Calu3 (cell line): ENCODE results near the gene ARSG. TPM values are rescaled to one million over a fixed set of nuclear protein-coding genes. Genes with fewer than 3 reads are reported as not detected.
A peak's percentile ranks its signal among the peaks of the same experiment; 100 is the strongest.

Experiments used
- BruUV-seq: library from RNA; stranded (reverse); fragments of 400-500 nt; replicated peaks from 2 replicates; lab custom pipeline; 2021; lab: Mats Ljungman, UMichigan
- CTCF ChIA-PET: fragments of 300-600 bp; sonication (Branson Sonifier 250); formaldehyde crosslinking; loops from one replicate; lab custom pipeline; 2022; ENCODE audit warnings: antibody characterized with exemption; lab: Charles Lee
- DNase-seq: peaks from one replicate; pipeline ENCODE4 v3.0.0; 2022
- H3K27ac Mint-ChIP-seq: one replicate; pipeline ENCODE4 v1.8.0; 2022; ENCODE audit warnings: mixed read lengths; ENCODE audit not compliant: unreplicated experiment
- H3K27me3 Mint-ChIP-seq: one replicate; pipeline ENCODE4 v1.8.0; 2022; ENCODE audit warnings: mixed read lengths; ENCODE audit not compliant: unreplicated experiment
- H3K36me3 Mint-ChIP-seq: one replicate; pipeline ENCODE4 v1.8.0; 2022; ENCODE audit warnings: mild to moderate bottlenecking, moderate library complexity, mixed read lengths; ENCODE audit not compliant: insufficient read depth, unreplicated experiment
- H3K4me1 Mint-ChIP-seq: one replicate; pipeline ENCODE4 v1.8.0; 2022; ENCODE audit warnings: mild to moderate bottlenecking, low read depth, mixed read lengths; ENCODE audit not compliant: unreplicated experiment
- H3K4me3 Mint-ChIP-seq: one replicate; pipeline ENCODE4 v1.8.0; 2022; ENCODE audit warnings: mild to moderate bottlenecking, low read depth, moderate library complexity, mixed read lengths; ENCODE audit not compliant: unreplicated experiment
- H3K9me3 Mint-ChIP-seq: one replicate; pipeline ENCODE4 v1.8.0; 2022; ENCODE audit warnings: low read depth, mixed read lengths; ENCODE audit not compliant: unreplicated experiment
- intact Hi-C: fragments of 100-400 bp; cut with micrococcal nuclease; formaldehyde crosslinking; loops from one replicate; pipeline ENCODE4 v1.10.0; 2022; ENCODE audit not compliant: unreplicated experiment
- total RNA-seq: library from RNA; stranded (reverse); gene quantifications from 2 replicates; pipeline ENCODE4 v1.2.3, GENCODE V29; 2022
- TF ChIP-seq, protein P1 (sequence below): fragments of 200-600 bp; IDR thresholded peaks from one replicate; pipeline ENCODE4 v1.8.0; 2022; ENCODE audit warnings: antibody characterized with exemption; ENCODE audit not compliant: unreplicated experiment

ARSG gene
- total RNA-seq, 1 experiment from 2014 or later, result 1.4 TPM

DNA sequence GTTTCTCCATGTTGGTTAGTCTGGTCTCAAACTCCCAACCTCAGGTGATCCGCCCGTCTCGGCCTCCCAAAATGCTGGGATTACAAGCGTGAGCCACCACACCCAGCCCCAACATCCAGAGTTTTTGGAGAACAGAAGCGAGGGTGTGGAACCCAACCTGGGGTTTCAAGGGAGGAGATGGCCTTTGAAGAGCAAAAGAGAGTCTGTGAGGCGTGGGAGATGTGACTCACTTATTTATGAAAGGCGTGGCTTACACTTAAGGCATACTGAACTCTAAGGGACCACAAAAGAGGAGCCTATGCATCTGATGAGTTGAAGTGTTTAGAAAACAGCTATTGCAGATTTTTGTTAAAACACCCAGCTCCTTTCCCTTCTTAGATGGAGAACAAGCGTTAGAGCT lies 18.9 kb downstream of the ARSG start:
- Mint-ChIP-seq H3K27ac (no peak overlapping the region), H3K4me1 (peaks cover 14% of the 10 kb centered on the region), H3K4me3 (no peak overlapping the region), H3K9me3 (no peaks in the 10 kb centered on the region), H3K36me3 (peaks cover 4% of the 10 kb centered on the region), H3K27me3 (no peaks in the 10 kb centered on the region)
- no peak for DNase-seq
- intact Hi-C loops, result no loop called here
- BruUV-seq, result no TSS peak
- TF ChIP-seq, protein P1, sequence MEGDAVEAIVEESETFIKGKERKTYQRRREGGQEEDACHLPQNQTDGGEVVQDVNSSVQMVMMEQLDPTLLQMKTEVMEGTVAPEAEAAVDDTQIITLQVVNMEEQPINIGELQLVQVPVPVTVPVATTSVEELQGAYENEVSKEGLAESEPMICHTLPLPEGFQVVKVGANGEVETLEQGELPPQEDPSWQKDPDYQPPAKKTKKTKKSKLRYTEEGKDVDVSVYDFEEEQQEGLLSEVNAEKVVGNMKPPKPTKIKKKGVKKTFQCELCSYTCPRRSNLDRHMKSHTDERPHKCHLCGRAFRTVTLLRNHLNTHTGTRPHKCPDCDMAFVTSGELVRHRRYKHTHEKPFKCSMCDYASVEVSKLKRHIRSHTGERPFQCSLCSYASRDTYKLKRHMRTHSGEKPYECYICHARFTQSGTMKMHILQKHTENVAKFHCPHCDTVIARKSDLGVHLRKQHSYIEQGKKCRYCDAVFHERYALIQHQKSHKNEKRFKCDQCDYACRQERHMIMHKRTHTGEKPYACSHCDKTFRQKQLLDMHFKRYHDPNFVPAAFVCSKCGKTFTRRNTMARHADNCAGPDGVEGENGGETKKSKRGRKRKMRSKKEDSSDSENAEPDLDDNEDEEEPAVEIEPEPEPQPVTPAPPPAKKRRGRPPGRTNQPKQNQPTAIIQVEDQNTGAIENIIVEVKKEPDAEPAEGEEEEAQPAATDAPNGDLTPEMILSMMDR, result no peak
- CTCF ChIA-PET, result no interaction called here

DNA sequence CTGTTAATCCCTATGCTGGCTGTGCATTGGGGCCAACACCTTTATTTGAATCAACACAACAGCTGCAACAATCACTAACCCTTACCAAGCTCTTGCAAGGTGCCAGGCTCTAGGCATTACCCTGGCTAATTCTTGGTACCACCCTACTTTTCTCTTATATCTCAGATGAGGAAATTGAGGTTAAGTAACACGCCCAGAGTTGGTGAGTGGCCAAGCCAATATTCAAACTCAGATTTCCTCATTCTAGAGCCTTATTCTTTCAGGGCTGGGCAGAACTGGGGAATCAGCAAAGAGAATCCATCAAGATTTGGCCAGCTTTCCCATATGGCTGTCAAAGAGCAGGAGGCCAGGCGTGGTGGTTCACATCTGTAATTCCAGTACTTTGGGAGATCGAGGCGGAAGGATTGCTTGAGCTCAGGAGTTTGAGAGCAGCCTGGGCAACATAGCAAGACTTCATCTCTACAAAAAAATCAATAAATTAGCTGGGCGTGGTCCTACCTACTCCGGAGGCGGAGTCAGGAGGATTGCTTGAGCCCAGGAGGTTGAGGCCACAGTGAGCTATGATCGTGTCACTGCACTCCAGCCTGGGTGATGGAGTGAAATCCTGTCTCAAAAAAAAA lies 23.7 kb downstream of the ARSG start:
- CTCF ChIA-PET, result interaction anchor here (0.7 to 0.8 kb wide), 2 partner anchors 16 to 362 kb away, joined by 3 to 4 read pairs; no protein-coding TSS in a partner anchor
- H3K4me1 Mint-ChIP-seq, result peaks cover 34% of the 10 kb centered on the region
- intact Hi-C loops, result no loop called here
- DNase-seq, result peak; percentile 52
- H3K36me3 Mint-ChIP-seq, result peaks cover 12% of the 10 kb centered on the region
- H3K4me3 Mint-ChIP-seq, result no peak overlapping the region
- TF ChIP-seq, protein P1, result no peak
- H3K27ac Mint-ChIP-seq, result peak overlapping the region; percentile 31
- peaks cover 4% of the 10 kb centered on the region for H3K9me3 Mint-ChIP-seq
- BruUV-seq, result no TSS peak
- H3K27me3 Mint-ChIP-seq, result no peaks in the 10 kb centered on the region

DNA sequence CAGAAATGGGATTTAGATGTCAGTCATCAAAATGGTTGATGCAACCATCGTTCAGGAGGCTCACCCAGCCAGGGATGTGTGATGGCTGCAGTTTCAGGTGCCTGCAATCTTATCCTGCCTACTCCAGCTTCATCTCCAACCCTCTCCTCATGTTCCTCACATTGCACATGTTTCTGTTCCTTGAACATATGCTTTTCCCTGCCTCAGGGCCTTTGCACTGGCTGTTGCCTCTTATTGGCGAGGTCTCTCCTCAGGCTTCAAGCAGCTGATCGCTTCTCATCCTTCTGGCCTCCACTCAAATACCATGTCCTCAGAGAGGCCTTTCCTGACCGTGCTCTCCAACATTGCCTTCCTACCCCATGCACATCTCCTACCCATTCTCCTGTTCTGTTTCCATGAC lies 24.6 kb downstream of the ARSG start:
- BruUV-seq, result no TSS peak

GRCh38 chr17:68317458-68317857 lies 26.2 kb downstream of the ARSG start:
- Mint-ChIP-seq H3K4me1 (peaks cover 31% of the 10 kb centered on the region), H3K27ac (no peak overlapping the region), H3K36me3 (peaks cover 12% of the 10 kb centered on the region), H3K27me3 (no peaks in the 10 kb centered on the region), H3K4me3 (no peak overlapping the region), H3K9me3 (peaks cover 4% of the 10 kb centered on the region)
- TF ChIP-seq, protein P1, result no peak
- no peak for DNase-seq
- BruUV-seq, result no TSS peak
- CTCF ChIA-PET, result interaction anchor here (0.7 to 1.3 kb wide), 2 partner anchors 70 to 178 kb away, joined by 3 read pairs; partner anchors contain the start of gene AMZ2
- intact Hi-C loops, result no loop called here

More for the DNA sequence above, 24.6 kb downstream of the ARSG start:
- Mint-ChIP-seq H3K27ac (no peak overlapping the region), H3K9me3 (peaks cover 4% of the 10 kb centered on the region), H3K36me3 (peaks cover 12% of the 10 kb centered on the region), H3K4me1 (peaks cover 34% of the 10 kb centered on the region), H3K4me3 (no peak overlapping the region), H3K27me3 (no peaks in the 10 kb centered on the region)
- intact Hi-C loops, result no loop called here
- DNase-seq, result no peak
- TF ChIP-seq, protein P1, result no peak
- CTCF ChIA-PET, result no interaction called here
